Prostate gland (tissue), 2 donors: Measurements from ENCODE around the gene PFDN1. TPM values are rescaled to one million over a fixed set of nuclear protein-coding genes. Genes with fewer than 3 reads are reported as not detected.

Experiments used
- DNase-seq: peaks from one replicate; pipeline ENCODE4 v3.0.0-alpha.2; 2019; ENCODE audit warnings: low spot score
- H3K27ac ChIP-seq, 2 donors: fragments of 200-600 bp; sonication (generic); 2 replicates each; pipeline ENCODE4 v1.5.1; 2017 to 2019
- H3K27me3 ChIP-seq: fragments of 200-600 bp; sonication (generic); replicated peaks from 2 replicates; pipeline ENCODE4 v1.5.1; 2019; ENCODE audit not compliant: insufficient read depth
- H3K36me3 ChIP-seq, 2 donors: fragments of 200-600 bp; sonication (generic); 1 replicate in 1 of 2; 2 replicates in 1 of 2; pipeline versions ENCODE4 v1.5.1 to v1.8.1; 2017 to 2019
- H3K4me1 ChIP-seq: fragments of 200-600 bp; sonication (generic); replicated peaks from 2 replicates; pipeline ENCODE4 v1.5.1; 2019
- H3K4me3 ChIP-seq, 2 donors: fragments of 200-600 bp; sonication (generic); 2 replicates each; pipeline ENCODE4 v1.5.1; 2017 to 2019
- H3K9me3 ChIP-seq: fragments of 200-600 bp; sonication (generic); 2 replicates; pipeline ENCODE4 v1.5.1; 2017
- POLR2A ChIP-seq: fragments of 450-650 bp; IDR thresholded peaks from one replicate; pipeline ENCODE4 v1.6.1; 2016; ENCODE audit warnings: antibody characterized with exemption, mild to moderate bottlenecking
- POLR2AphosphoS5 ChIP-seq: sonication (generic); formaldehyde crosslinking; IDR thresholded peaks from one replicate; pipeline ENCODE4 v1.6.1; 2017; ENCODE audit warnings: antibody characterized with exemption
- WGBS: methylation state at CpG from one replicate; pipeline ENCODE4 v1.1.5; 2018; 5-methylcytosine and 5-hydroxymethylcytosine counted together
- intact Hi-C: fragments of 100-400 bp; cut with DNase I; formaldehyde crosslinking; loops from one replicate; pipeline ENCODE4 v1.14.2; 2022
- total RNA-seq, 2 donors: library from RNA; depleted of rRNA; stranded (reverse); fragments of >200 nt; gene quantifications; one replicate each; pipeline ENCODE4 v1.1.0, GENCODE V29; 2016
- TF ChIP-seq, protein P1 (sequence below), 4 experiments: fragments of 200-600 bp in 2 of 4; fragments of 450-650 bp in 2 of 4; sonication (generic) in 2 of 4; IDR thresholded peaks; 1 replicate in 3 of 4; 2 replicates in 1 of 4; pipeline ENCODE4 v1.5.1; 2016 to 2019; ENCODE audit warnings: antibody characterized with exemption in 4 of 4, mild to moderate bottlenecking in 2 of 4, moderate library complexity in 2 of 4

Gene PFDN1
- total RNA-seq, 2 donors from 2014 or later = 88.0 to 145 TPM

DNA sequence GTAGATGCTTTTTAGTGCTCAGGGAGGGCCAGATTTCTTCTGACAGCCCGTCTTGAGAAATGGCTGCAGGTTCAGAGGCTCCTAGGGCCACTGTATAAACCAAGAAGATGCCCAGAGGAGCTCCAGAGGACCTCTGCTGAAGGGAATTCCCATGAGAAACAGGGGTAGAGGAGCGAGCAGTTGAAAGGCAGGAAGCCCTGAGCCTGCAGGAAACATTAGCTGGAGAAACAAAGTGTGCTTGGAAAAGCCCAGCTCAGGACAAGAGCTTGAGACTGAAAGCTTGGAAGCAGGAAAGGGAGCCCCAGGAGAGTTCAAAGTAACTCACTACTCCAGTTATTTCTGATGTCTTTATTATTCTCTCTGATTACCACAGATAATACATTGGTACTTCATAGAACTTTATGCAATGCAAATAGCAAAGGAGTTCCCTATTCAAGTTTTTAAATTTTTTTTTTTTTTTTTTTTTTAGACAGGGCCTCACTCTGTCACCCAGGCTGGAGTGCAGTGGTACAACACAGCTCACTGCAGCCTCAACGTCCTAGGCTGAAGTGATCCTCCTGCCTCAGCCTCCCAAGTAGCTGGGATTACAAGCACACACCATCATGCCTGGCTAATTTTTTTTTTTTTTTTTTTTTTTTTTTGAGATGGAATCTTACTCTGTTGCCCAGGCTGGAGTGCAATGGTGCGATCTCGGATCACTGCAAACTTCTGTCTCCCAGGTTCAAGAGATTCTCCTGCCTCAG, 27.0 kb upstream of the PFDN1 start:
- intact Hi-C loops = no loop called here
- Histone ChIP-seq H3K36me3 (no peaks in the 10 kb centered on the region), H3K4me1 (peaks cover 18% of the 10 kb centered on the region), H3K27me3 (no peaks in the 10 kb centered on the region), H3K4me3 (no peak overlapping the region), H3K9me3 (no peaks in the 10 kb centered on the region), H3K27ac (no peak overlapping the region)
- WGBS = 74% methylated on average over 5 of the region's 5 CpGs
- no peak for DNase-seq
- no peak for TF ChIP-seq POLR2A
- TF ChIP-seq, protein P1, sequence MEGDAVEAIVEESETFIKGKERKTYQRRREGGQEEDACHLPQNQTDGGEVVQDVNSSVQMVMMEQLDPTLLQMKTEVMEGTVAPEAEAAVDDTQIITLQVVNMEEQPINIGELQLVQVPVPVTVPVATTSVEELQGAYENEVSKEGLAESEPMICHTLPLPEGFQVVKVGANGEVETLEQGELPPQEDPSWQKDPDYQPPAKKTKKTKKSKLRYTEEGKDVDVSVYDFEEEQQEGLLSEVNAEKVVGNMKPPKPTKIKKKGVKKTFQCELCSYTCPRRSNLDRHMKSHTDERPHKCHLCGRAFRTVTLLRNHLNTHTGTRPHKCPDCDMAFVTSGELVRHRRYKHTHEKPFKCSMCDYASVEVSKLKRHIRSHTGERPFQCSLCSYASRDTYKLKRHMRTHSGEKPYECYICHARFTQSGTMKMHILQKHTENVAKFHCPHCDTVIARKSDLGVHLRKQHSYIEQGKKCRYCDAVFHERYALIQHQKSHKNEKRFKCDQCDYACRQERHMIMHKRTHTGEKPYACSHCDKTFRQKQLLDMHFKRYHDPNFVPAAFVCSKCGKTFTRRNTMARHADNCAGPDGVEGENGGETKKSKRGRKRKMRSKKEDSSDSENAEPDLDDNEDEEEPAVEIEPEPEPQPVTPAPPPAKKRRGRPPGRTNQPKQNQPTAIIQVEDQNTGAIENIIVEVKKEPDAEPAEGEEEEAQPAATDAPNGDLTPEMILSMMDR (IDR thresholded peaks at IDR 0.05) = no peak
- TF ChIP-seq POLR2AphosphoS5 = no peak

DNA sequence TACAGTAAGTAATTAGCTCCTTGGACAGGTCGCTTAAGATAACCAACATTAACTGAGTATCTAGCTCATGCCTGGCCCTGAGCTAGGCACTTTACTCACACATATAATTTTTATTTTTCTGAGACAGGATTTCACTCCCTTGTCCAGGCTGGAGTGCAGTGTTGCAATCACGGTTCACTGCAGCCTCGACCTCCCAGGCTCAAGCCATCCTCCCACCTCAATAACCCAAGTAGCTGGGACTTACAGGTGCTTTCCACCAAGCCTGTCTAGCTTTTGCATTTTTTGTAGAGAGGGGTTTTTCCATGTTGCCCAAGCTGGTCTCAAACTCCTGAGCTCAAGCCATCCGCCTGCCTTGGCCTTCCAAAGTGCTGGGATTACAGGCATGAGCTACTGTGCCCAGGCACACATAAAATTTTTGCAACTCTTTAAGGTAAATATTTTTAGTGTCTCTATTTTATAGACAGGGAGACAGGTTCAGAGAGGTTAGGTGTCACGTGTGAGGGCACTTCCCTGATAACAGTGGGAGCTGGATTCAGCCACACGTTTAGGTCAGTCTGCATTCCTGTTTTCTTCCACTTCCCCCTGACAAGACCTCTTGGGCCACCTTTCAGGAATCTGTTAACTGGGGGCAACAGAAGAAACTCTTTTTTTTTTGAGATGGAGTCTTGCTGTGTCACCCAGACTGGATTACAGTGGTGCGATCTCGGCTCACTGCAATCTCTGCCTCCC, 25.3 kb upstream of the PFDN1 start:
- WGBS = 74% methylated on average over 8 of the region's 8 CpGs
- no peak for DNase-seq
- intact Hi-C loops = no loop called here
- H3K36me3 ChIP-seq = no peaks in the 10 kb centered on the region
- peaks cover 35% of the 10 kb centered on the region for H3K4me1 ChIP-seq
- TF ChIP-seq POLR2AphosphoS5 (peak; percentile 38), POLR2A (no peak)
- TF ChIP-seq, protein P1 (IDR thresholded peaks at IDR 0.05) = no peak
- no peaks in the 10 kb centered on the region for H3K27me3 ChIP-seq
- H3K27ac ChIP-seq = peak overlapping the region in 1 of 2 donors; percentile 50
- H3K9me3 ChIP-seq = no peaks in the 10 kb centered on the region
- no peak overlapping the region for H3K4me3 ChIP-seq

DNA sequence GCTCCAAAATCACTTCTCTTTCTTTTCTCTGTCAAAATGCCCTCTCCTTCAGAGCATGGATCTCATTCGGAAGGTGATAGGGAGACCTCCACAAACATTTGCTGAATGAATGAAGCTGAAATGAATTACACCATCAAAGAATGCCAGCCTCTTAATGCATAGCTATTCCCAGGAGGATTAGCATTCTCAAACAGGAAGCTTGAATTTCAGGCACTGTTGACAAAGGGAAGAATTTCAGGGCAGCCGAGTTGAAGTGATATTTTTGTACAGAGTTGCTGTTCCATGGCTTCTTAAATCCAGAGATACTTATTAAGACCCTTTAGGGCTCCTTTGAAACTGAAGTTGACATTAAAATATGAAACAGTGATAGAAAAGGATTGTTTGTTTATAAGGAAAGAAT, 24.7 kb upstream of the PFDN1 start:
- H3K27me3 ChIP-seq = no peaks in the 10 kb centered on the region
- no peaks in the 10 kb centered on the region for H3K9me3 ChIP-seq
- H3K27ac ChIP-seq = peak overlapping the region in 1 of 2 donors; percentile 50
- intact Hi-C loops = no loop called here
- DNase-seq = no peak
- WGBS = 42% methylated on average over 2 of the region's 2 CpGs
- no peak overlapping the region for H3K4me3 ChIP-seq
- H3K4me1 ChIP-seq = peaks cover 38% of the 10 kb centered on the region
- TF ChIP-seq, protein P1 (IDR thresholded peaks at IDR 0.05) = no peak
- TF ChIP-seq POLR2AphosphoS5 = no peak
- no peak for TF ChIP-seq POLR2A
- H3K36me3 ChIP-seq = no peaks in the 10 kb centered on the region

DNA sequence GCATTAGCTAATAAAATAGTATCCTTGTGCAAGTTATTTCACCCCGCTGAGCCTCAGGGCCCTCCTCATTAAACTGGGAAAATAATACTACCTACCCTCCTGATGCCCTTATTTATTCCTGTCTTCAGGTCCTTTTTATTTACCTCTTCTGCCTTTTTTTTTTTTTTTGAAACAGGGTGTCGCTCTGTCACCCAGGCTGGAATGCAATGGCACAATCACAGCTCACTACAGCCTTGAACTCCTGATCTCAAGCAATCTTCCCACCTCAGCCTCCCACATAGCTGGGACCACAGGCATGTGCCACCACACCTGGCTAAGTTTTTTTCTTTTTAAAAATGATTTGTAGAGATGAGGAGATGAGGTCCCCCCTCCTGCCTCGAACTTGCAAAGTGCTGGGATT, 22.6 kb upstream of the PFDN1 start:
- H3K27me3 ChIP-seq = no peaks in the 10 kb centered on the region
- H3K4me3 ChIP-seq = no peak overlapping the region
- peak overlapping the region in 1 of 2 donors; percentile 91 for H3K27ac ChIP-seq
- intact Hi-C loops = no loop called here
- TF ChIP-seq, protein P1 (IDR thresholded peaks at IDR 0.05) = no peak
- no peak for TF ChIP-seq POLR2AphosphoS5
- TF ChIP-seq POLR2A = no peak
- no peaks in the 10 kb centered on the region for H3K9me3 ChIP-seq
- peaks cover 38% of the 10 kb centered on the region for H3K4me1 ChIP-seq
- no peak for DNase-seq
- 77% methylated on average over 3 of the region's 3 CpGs for WGBS
- H3K36me3 ChIP-seq = no peaks in the 10 kb centered on the region
